BLaER1 treated with 17β-estradiol and CSF1 and Interleukin-3, amounts not matched to agents 10 nM and 100 nM (cell line): ENCODE results near the gene CD4.
A peak's percentile ranks its signal among the peaks of the same experiment; 100 is the strongest.

Source experiments
- H3K27ac ChIP-seq, 11 experiments: shearing (Covaris generic); formaldehyde crosslinking; 2 replicates each; pipeline ENCODE4 v1.8.1; 2022
- H3K27me3 ChIP-seq, 11 experiments: shearing (Covaris generic); formaldehyde crosslinking; 2 replicates each; pipeline ENCODE4 v1.8.1; 2022
- H3K36me3 ChIP-seq, 11 experiments: shearing (Covaris generic); formaldehyde crosslinking; 2 replicates each; pipeline ENCODE4 v1.8.1; 2022
- H3K4me1 ChIP-seq, 10 experiments: shearing (Covaris generic); formaldehyde crosslinking; 2 replicates each; pipeline ENCODE4 v1.8.1; 2022
- H3K4me2 ChIP-seq, 11 experiments: shearing (Covaris generic); formaldehyde crosslinking; 2 replicates each; pipeline ENCODE4 v1.8.1; 2022
- H3K4me3 ChIP-seq, 10 experiments: shearing (Covaris generic); formaldehyde crosslinking; 2 replicates each; pipeline ENCODE4 v1.8.1; 2022
- H3K9ac ChIP-seq, 11 experiments: shearing (Covaris generic); formaldehyde crosslinking; 2 replicates each; pipeline ENCODE4 v1.8.1; 2022
- H3K9me3 ChIP-seq, 11 experiments: shearing (Covaris generic); formaldehyde crosslinking; replicated peaks in 1 of 11; 2 replicates each; pipeline ENCODE4 v1.8.1; 2022
- H4K20me1 ChIP-seq, 11 experiments: shearing (Covaris generic); formaldehyde crosslinking; 2 replicates each; pipeline ENCODE4 v1.8.1; 2022
- Cebpa-rat ChIP-seq, 11 experiments: shearing (Covaris generic); IDR thresholded peaks; 2 replicates each; pipeline ENCODE4 v1.8.1; 2022

The CD4 gene

DNA sequence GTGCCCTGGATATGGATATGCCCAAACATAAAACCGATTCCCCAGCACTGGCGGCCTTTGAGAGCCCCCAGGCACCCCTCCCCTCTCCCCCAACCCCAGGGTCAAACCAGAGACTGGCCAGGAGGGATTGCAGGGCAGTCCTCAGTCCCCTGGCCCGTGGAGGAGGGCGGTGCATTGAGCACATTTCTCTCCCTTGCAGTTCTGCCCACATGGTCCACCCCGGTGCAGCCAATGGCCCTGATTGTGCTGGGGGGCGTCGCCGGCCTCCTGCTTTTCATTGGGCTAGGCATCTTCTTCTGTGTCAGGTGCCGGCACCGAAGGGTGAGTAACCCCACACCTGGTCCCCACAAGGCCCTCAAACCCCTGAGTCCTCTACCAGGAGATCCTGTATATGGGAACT, 28.9 kb downstream of the CD4 start:
- Histone ChIP-seq H3K4me1 (peaks cover 13 to 53% (median 27%) of the 10 kb centered on the region in 10 experiments; a peak in 18 of 20 replicates), H3K27me3 (peaks cover 30 to 82% (median 73%) of the 10 kb centered on the region in 11 experiments), H4K20me1 (peaks cover 0 to 32% (median 0%) of the 10 kb centered on the region in 11 experiments; a peak in 6 of 22 replicates), H3K9me3 (no peaks in the 10 kb centered on the region), H3K36me3 (no peaks in the 10 kb centered on the region; a peak in 1 of 22 replicates), H3K27ac (no peak overlapping the region), H3K4me2 (no peak overlapping the region), H3K4me3 (no peak overlapping the region), H3K9ac (no peak overlapping the region)
- TF ChIP-seq Cebpa-rat (IDR thresholded peaks at IDR 0.05), result no peak

DNA sequence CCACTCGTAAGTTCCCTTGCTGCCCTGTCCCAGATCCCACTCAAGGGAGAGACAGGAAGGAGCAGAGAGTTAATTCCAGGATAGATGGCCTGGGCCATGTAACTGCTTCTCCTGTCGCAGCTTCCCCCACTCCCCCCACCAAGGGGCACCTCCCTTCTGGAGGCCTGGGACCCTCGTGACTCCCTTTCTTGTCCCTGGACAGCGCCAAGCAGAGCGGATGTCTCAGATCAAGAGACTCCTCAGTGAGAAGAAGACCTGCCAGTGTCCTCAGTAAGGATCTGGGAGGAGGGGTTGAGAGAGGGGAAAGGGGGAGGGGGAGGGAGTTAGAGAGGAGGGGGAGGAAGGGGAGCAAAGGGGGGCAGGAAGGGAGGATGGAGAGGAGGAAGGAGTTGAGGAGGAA, 29.3 kb downstream of the CD4 start:
- H3K9ac ChIP-seq, result no peak overlapping the region
- TF ChIP-seq Cebpa-rat (IDR thresholded peaks at IDR 0.05), result no peak
- no peaks in the 10 kb centered on the region for H3K9me3 ChIP-seq
- H3K4me2 ChIP-seq, result no peak overlapping the region
- no peak overlapping the region for H3K4me3 ChIP-seq
- H3K27ac ChIP-seq, result no peak overlapping the region
- peaks cover 0 to 35% (median 0%) of the 10 kb centered on the region in 11 experiments; a peak in 6 of 22 replicates for H4K20me1 ChIP-seq
- no peaks in the 10 kb centered on the region; a peak in 1 of 22 replicates for H3K36me3 ChIP-seq
- peaks cover 13 to 53% (median 26%) of the 10 kb centered on the region in 10 experiments; a peak in 18 of 20 replicates for H3K4me1 ChIP-seq
- peaks cover 34 to 82% (median 73%) of the 10 kb centered on the region in 11 experiments for H3K27me3 ChIP-seq

DNA sequence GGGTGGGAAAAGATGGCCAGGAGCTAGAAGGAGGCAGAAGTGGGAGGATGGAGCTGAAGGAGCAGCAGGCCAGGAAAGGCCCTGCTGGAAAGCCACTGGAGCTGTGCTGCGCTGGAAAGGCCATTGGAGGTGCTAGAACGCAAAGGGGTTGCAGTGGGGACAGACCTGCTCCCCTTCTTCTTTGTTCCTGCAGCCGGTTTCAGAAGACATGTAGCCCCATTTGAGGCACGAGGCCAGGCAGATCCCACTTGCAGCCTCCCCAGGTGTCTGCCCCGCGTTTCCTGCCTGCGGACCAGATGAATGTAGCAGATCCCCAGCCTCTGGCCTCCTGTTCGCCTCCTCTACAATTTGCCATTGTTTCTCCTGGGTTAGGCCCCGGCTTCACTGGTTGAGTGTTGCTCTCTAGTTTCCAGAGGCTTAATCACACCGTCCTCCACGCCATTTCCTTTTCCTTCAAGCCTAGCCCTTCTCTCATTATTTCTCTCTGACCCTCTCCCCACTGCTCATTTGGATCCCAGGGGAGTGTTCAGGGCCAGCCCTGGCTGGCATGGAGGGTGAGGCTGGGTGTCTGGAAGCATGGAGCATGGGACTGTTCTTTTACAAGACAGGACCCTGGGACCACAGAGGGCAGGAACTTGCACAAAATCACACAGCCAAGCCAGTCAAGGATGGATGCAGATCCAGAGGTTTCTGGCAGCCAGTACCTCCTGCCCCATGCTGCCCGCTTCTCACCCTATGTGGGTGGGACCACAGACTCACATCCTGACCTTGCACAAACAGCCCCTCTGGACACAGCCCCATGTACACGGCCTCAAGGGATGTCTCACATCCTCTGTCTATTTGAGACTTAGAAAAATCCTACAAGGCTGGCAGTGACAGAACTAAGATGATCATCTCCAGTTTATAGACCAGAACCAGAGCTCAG, 30.0 kb downstream of the CD4 start:
- H3K4me1 ChIP-seq, result peaks cover 12 to 52% (median 24%) of the 10 kb centered on the region in 10 experiments; a peak in 18 of 20 replicates
- H3K9ac ChIP-seq, result no peak overlapping the region
- no peaks in the 10 kb centered on the region for H3K9me3 ChIP-seq
- no peak overlapping the region for H3K4me3 ChIP-seq
- peaks cover 41 to 82% (median 73%) of the 10 kb centered on the region in 11 experiments for H3K27me3 ChIP-seq
- no peaks in the 10 kb centered on the region; a peak in 1 of 22 replicates for H3K36me3 ChIP-seq
- H3K4me2 ChIP-seq, result peak overlapping the region in 6 of 11 experiments; percentile 12 to 92 (median 46); a peak in 9 of 22 replicates
- H4K20me1 ChIP-seq, result peaks cover 0 to 35% (median 0%) of the 10 kb centered on the region in 11 experiments; a peak in 6 of 22 replicates
- no peak for TF ChIP-seq Cebpa-rat (IDR thresholded peaks at IDR 0.05)
- H3K27ac ChIP-seq, result no peak overlapping the region

DNA sequence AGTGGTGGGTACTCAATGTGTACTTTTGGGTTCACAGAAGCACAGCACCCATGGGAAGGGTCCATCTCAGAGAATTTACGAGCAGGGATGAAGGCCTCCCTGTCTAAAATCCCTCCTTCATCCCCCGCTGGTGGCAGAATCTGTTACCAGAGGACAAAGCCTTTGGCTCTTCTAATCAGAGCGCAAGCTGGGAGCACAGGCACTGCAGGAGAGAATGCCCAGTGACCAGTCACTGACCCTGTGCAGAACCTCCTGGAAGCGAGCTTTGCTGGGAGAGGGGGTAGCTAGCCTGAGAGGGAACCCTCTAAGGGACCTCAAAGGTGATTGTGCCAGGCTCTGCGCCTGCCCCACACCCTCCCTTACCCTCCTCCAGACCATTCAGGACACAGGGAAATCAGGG, 30.8 kb downstream of the CD4 start:
- Histone ChIP-seq H3K9ac (peak overlapping the region in 2 of 11 experiments; percentile 22 to 57; a peak in 1 of 22 replicates), H3K27ac (peak overlapping the region in 1 of 11 experiments; percentile 14; a peak in 2 of 22 replicates), H3K4me3 (no peak overlapping the region), H3K4me2 (peak overlapping the region in 7 of 11 experiments; percentile 12 to 92 (median 80); a peak in 8 of 22 replicates), H3K9me3 (no peaks in the 10 kb centered on the region), H3K36me3 (no peaks in the 10 kb centered on the region; a peak in 1 of 22 replicates), H4K20me1 (peaks cover 0 to 39% (median 5%) of the 10 kb centered on the region in 11 experiments; a peak in 8 of 22 replicates), H3K27me3 (peaks cover 49 to 82% (median 73%) of the 10 kb centered on the region in 11 experiments), H3K4me1 (peaks cover 6 to 44% (median 22%) of the 10 kb centered on the region in 10 experiments; a peak in 17 of 20 replicates)
- no peak for TF ChIP-seq Cebpa-rat (IDR thresholded peaks at IDR 0.05)

DNA sequence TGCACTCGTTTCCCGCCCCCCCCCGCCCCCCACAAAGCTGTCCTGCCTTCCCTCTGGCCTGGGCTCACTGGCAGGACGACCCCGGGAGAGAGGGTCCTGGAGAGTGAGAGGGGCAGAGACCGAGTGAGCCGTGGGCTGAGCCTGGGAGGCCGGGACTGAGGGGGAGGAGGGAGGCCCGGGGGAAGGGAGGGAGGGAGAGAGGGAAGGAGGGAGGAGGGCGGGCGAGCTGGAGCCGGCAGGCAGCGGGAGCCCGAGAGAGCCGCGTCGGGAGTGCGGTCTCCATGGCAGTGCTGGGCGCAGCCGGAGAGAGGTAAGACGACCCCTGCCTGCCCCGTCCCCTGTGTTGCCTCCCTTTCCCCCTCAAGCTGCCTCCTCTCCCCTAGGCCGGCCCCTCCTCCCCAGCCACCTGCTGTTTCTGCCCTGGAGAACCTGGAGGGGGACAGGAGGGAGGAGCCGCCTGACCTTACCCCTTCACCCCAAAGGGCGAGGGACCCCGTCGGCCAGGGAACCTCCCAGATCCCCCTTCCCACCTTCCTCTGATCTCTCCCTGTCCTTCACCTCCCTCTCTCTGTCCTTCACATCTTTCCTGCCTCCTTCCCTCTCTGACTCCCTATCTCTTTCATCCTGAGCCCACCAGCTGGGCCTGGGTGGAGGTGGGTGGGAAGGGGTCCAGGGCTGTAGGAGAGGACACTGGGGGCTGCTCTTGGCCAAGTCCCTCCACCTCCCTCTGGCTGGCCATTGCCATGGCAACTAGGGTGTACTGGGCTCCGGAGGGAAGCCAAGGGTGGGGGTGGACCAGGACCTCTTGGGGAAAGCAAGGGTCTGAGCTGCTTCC, 32.5 kb downstream of the CD4 start, which contains the start of gene GPR162:
GPR162 (plus strand) TSS at position 231 of the 835 bp plus-strand sequence. CDS start 2,078 bp downstream, outside the sequence.
- Histone ChIP-seq H3K9me3 (no peaks in the 10 kb centered on the region), H3K4me2 (peak within 1 kb of the TSS; percentile 40 to 92 (median 67); a peak in 20 of 22 replicates), H3K36me3 (no peaks in the 10 kb centered on the region; a peak in 1 of 22 replicates), H3K9ac (peak within 1 kb of the TSS in 5 of 11 experiments; percentile 42 to 64 (median 53); a peak in 9 of 22 replicates), H3K27me3 (peaks cover 64 to 84% (median 83%) of the 10 kb centered on the region in 11 experiments), H3K27ac (peak within 1 kb of the TSS in 4 of 11 experiments; percentile 14 to 42 (median 34); a peak in 5 of 22 replicates), H3K4me1 (peaks cover 10 to 39% (median 24%) of the 10 kb centered on the region in 10 experiments), H4K20me1 (peaks cover 0 to 55% (median 17%) of the 10 kb centered on the region in 11 experiments; a peak in 11 of 22 replicates), H3K4me3 (peak within 1 kb of the TSS in 8 of 10 experiments; percentile 4 to 61 (median 46); a peak in 12 of 20 replicates)
- TF ChIP-seq Cebpa-rat (IDR thresholded peaks at IDR 0.05), result no peak

DNA sequence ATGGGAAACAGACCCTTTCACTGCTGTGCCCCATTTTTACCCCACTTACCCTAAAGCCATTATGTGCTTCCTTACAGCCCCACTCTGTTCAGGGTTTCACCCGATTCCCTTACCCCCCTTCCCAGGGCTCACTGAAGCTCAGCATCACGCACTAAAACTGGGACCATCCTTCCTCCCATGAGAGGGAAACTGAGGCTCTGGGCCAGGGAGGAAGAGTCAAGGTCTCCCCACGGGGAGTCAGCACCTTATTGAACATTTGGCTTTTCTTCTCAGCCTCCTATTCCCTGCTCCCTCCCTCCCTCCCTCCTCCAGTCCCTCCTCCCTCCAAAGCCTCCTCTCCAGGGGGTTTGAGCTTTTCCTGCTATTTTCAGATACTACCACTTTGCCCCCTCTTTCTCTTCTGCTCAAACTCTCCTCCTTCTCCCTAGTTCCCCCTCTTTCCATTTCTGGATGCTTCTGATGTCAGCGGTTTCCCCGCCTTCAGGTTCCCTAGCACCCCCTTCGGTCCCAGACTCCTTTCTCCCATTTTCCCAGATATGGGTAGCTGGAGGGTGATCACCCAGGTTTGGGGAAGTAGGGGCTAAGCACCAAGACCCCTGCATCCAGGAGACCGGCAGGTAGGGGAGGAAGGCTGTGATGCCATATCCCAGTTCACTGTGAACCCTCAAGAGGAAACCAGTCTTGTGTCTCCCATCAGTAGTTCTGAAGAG, 33.3 kb downstream of the CD4 start:
- H3K4me1 ChIP-seq, result peaks cover 17 to 46% (median 30%) of the 10 kb centered on the region in 10 experiments
- peaks cover 72 to 92% (median 87%) of the 10 kb centered on the region in 11 experiments for H3K27me3 ChIP-seq
- H3K9me3 ChIP-seq, result no peaks in the 10 kb centered on the region
- H3K27ac ChIP-seq, result no peak overlapping the region
- H3K9ac ChIP-seq, result peak overlapping the region in 1 of 11 experiments; percentile 64; a peak in 1 of 22 replicates
- TF ChIP-seq Cebpa-rat (IDR thresholded peaks at IDR 0.05), result no peak
- peak overlapping the region in 5 of 11 experiments; percentile 78 to 92 (median 85); a peak in 9 of 22 replicates for H3K4me2 ChIP-seq
- no peaks in the 10 kb centered on the region; a peak in 1 of 22 replicates for H3K36me3 ChIP-seq
- H4K20me1 ChIP-seq, result peaks cover 0 to 61% (median 21%) of the 10 kb centered on the region in 11 experiments; a peak in 11 of 22 replicates
- H3K4me3 ChIP-seq, result peak overlapping the region in 3 of 10 experiments; percentile 45 to 55 (median 52); a peak in 7 of 20 replicates

DNA sequence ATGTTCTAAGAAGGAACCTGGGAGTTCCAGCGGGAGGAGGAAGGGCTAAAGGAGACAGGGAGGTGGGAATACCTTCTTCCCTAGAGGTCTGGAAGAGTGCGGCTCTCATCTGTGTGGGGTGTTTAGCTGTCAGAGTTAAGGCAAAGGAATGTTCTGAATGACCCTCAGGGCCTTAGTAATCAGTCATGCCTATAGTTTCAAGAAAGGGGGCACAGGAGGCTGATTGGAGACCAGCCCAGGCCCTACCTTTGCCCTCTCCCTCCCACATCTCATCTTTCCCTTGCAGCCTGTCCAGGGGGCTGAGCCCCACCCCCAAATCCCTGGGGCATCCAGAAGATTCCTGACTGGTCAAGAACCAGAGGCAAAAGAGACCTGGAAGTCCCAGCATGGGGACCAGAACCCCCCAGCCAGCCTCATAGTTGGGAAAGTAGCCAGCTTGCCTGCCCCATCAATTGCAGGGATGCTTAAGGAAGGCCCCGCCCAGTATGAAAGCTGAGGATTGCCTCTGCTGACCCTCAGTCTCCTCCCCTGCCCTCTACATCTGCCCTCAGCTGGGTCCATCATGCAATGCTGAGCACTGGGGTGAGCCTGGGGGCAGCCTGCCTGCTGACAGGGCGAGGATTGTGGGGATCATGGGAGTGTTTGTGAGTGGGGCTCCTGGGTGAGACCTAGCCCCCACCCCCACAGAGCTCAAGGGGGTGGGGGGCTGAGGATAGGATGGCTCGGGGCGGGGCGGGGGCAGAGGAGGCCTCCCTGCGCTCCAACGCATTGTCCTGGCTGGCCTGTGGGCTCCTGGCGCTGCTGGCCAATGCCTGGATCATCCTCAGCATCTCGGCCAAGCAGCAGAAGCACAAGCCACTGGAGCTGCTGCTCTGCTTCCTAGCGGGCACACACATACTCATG, 34.1 kb downstream of the CD4 start:
- Histone ChIP-seq H3K4me2 (no peak overlapping the region), H3K27ac (no peak overlapping the region), H3K9ac (no peak overlapping the region), H3K27me3 (peaks cover 79 to 99% (median 96%) of the 10 kb centered on the region in 11 experiments), H3K4me1 (peaks cover 19 to 52% (median 34%) of the 10 kb centered on the region in 10 experiments), H4K20me1 (peaks cover 0 to 63% (median 22%) of the 10 kb centered on the region in 11 experiments; a peak in 14 of 22 replicates), H3K36me3 (no peaks in the 10 kb centered on the region; a peak in 1 of 22 replicates), H3K4me3 (no peak overlapping the region), H3K9me3 (no peaks in the 10 kb centered on the region)
- TF ChIP-seq Cebpa-rat (IDR thresholded peaks at IDR 0.05), result no peak
